PC-3 (cell line): ENCODE data around the gene KRT83. TPM values are rescaled to one million over a fixed set of nuclear protein-coding genes. Genes with fewer than 3 reads are reported as not detected.

Source experiments
- ATAC-seq: fragments of 200-7000 bp; cut with Tn5 transposase; 2 replicates; pipeline ENCODE4 v1.9.1; 2020; ENCODE audit warnings: mild to moderate bottlenecking, moderate library complexity
- BruUV-seq: library from RNA; stranded (reverse); fragments of 400-500 nt; replicated peaks from 2 replicates; lab custom pipeline; 2021; lab: Mats Ljungman, UMichigan
- CTCF ChIA-PET: fragments of 300-600 bp; sonication (Branson Sonifier 250); formaldehyde crosslinking; loops from one replicate; lab custom pipeline; 2022; ENCODE audit warnings: antibody characterized with exemption; lab: Charles Lee
- POLR2A ChIA-PET: fragments of 300-600 bp; sonication (Branson Sonifier 250); formaldehyde crosslinking; loops from one replicate; lab custom pipeline; 2022; ENCODE audit warnings: antibody characterized with exemption; ENCODE audit not compliant: unreplicated experiment; lab: Charles Lee
- DNase-seq: peaks from one replicate; pipeline ENCODE4 v3.0.0-alpha.2; 2015
- H2AFZ ChIP-seq: fragments of 300-600 bp; sonication (generic); 2 replicates; pipeline ENCODE4 v1.6.0; 2016; ENCODE audit warnings: antibody characterized with exemption, low read length
- H3F3A ChIP-seq: fragments of 300-600 bp; sonication (generic); one replicate; pipeline ENCODE4 v1.6.0; 2017; ENCODE audit warnings: antibody characterized with exemption, low read length, control low read depth, mild to moderate bottlenecking; ENCODE audit not compliant: unreplicated experiment
- H3K27ac ChIP-seq: fragments of 300-600 bp; sonication (generic); 2 replicates; pipeline ENCODE4 v1.5.1; 2016; ENCODE audit warnings: mild to moderate bottlenecking, low read length
- H3K27me3 ChIP-seq: fragments of 300-600 bp; sonication (generic); 2 replicates; pipeline ENCODE4 v1.6.1; 2016; ENCODE audit warnings: low read length, mixed read lengths
- H3K36me3 ChIP-seq: fragments of 300-600 bp; sonication (generic); 2 replicates; pipeline ENCODE4 v1.6.1; 2016; ENCODE audit warnings: low read depth, mixed run types, low read length, mixed read lengths
- H3K4me1 ChIP-seq: fragments of 300-600 bp; sonication (generic); 2 replicates; pipeline ENCODE4 v1.5.1; 2016; ENCODE audit warnings: low read length; ENCODE audit not compliant: insufficient read depth
- H3K4me2 ChIP-seq: fragments of 300-600 bp; sonication (generic); 2 replicates; pipeline ENCODE4 v1.6.0; 2016; ENCODE audit warnings: low read length
- H3K4me3 ChIP-seq: fragments of 300-600 bp; sonication (generic); 2 replicates; pipeline ENCODE4 v1.5.1; 2016; ENCODE audit warnings: mild to moderate bottlenecking, low read length, mixed read lengths
- H3K79me2 ChIP-seq: fragments of 300-600 bp; sonication (generic); 2 replicates; pipeline ENCODE4 v1.6.1; 2017; ENCODE audit warnings: low read length, mixed read lengths
- H3K9ac ChIP-seq: fragments of 300-600 bp; sonication (generic); 2 replicates; pipeline ENCODE4 v1.6.0; 2016; ENCODE audit warnings: mild to moderate bottlenecking, low read length
- H3K9me2 ChIP-seq: fragments of 300-600 bp; sonication (generic); replicated peaks from 2 replicates; pipeline ENCODE4 v1.6.1; 2016; ENCODE audit warnings: mixed run types, low read length, mixed read lengths
- H3K9me3 ChIP-seq: fragments of 300-600 bp; sonication (generic); 2 replicates; pipeline ENCODE4 v1.6.1; 2016; ENCODE audit warnings: low read length, mixed read lengths
- H4K20me1 ChIP-seq: fragments of 300-600 bp; sonication (generic); 2 replicates; pipeline ENCODE4 v1.6.1; 2016; ENCODE audit warnings: low read length, mixed read lengths
- EZH2 ChIP-seq: fragments of 300-600 bp; sonication (generic); IDR thresholded peaks from one replicate; pipeline ENCODE4 v1.6.1; 2017; ENCODE audit warnings: antibody characterized with exemption, mild to moderate bottlenecking, low read length; ENCODE audit not compliant: unreplicated experiment
- EZH2phosphoT487 ChIP-seq: fragments of 300-600 bp; sonication (generic); IDR thresholded peaks from 2 replicates; pipeline ENCODE4 v1.6.1; 2018; ENCODE audit warnings: mild to moderate bottlenecking, antibody characterized with exemption, low read length, borderline replicate concordance
- intact Hi-C: fragments of 100-400 bp; cut with micrococcal nuclease; formaldehyde crosslinking; loops from 2 replicates; pipeline ENCODE4 v1.9.0; 2023
- total RNA-seq: library from RNA; depleted of rRNA; stranded (reverse); fragments of >200 nt; gene quantifications from 2 replicates; pipeline ENCODE4 v1.2.3, GENCODE V29; 2014
- TF ChIP-seq, protein P1 (sequence below): fragments of 300-600 bp; sonication (generic); conservative IDR thresholded peaks from 2 replicates; pipeline ENCODE4 v1.5.1; 2017; ENCODE audit warnings: antibody characterized with exemption, low read depth, mild to moderate bottlenecking, low read length

KRT83 gene
- total RNA-seq, 1 experiment from 2014 or later: 0.33 TPM

DNA sequence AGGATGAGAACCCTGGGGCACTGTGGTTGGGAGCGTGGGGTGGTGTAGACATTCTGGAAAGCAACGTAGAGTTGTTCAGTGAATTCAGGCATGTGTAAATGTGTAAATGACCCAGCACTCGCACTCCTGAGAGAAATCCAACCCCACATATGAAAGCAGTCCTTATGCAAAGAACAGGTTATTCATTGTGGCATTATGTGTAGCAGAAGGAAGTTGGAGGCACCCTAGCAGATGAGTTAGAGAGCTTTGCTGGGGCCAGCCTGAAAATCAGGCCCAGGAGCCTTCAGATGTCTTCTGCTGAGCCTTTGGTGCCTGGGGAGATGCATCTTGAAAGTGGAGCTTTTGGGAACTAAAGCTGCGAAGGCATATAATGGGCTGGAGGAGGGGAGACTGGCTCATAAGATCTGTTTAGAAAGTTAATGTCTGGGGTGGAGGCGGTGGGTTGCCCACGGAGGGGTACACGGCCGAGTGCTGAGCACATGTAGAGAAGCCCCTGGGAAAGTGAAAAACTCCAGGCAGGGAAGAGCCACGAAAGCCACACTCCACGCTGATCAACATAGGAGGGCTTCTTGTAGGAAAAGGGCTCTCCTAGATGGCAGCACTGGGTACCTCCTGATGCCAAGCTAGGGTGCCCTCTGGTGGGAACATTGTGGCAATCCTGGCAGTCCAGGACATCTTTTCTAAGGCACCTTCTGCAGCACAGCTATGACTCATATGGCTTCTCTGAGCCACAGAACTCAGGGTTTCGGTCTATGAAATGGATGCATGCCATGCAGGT is 6.0 kb upstream of the KRT83 start:
- Histone ChIP-seq H3K9me3 (no peaks in the 10 kb centered on the region), H3F3A (no peaks in the 10 kb centered on the region), H4K20me1 (no peaks in the 10 kb centered on the region), H3K9me2 (no peaks in the 10 kb centered on the region), H3K27me3 (no peaks in the 10 kb centered on the region), H3K4me2 (peak overlapping the region; percentile 58), H3K79me2 (no peaks in the 10 kb centered on the region), H3K4me3 (no peak overlapping the region), H2AFZ (peak overlapping the region; percentile 63), H3K4me1 (peaks cover 15% of the 10 kb centered on the region), H3K9ac (peak overlapping the region; percentile 38), H3K36me3 (no peaks in the 10 kb centered on the region), H3K27ac (peak overlapping the region; percentile 76)
- ChIA-PET POLR2A (no interaction called here), CTCF (interaction anchor here (0.6 to 1.4 kb wide), 15 partner anchors 17 to 294 kb away, joined by 3 to 8 read pairs (median 3); no protein-coding TSS in a partner anchor)
- BruUV-seq: no TSS peak
- TF ChIP-seq EZH2phosphoT487 (no peak), EZH2 (no peak)
- TF ChIP-seq, protein P1, sequence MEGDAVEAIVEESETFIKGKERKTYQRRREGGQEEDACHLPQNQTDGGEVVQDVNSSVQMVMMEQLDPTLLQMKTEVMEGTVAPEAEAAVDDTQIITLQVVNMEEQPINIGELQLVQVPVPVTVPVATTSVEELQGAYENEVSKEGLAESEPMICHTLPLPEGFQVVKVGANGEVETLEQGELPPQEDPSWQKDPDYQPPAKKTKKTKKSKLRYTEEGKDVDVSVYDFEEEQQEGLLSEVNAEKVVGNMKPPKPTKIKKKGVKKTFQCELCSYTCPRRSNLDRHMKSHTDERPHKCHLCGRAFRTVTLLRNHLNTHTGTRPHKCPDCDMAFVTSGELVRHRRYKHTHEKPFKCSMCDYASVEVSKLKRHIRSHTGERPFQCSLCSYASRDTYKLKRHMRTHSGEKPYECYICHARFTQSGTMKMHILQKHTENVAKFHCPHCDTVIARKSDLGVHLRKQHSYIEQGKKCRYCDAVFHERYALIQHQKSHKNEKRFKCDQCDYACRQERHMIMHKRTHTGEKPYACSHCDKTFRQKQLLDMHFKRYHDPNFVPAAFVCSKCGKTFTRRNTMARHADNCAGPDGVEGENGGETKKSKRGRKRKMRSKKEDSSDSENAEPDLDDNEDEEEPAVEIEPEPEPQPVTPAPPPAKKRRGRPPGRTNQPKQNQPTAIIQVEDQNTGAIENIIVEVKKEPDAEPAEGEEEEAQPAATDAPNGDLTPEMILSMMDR: peak; percentile 99
- peak; percentile 98 for DNase-seq
- intact Hi-C loops: loop anchor here (1.0 to 5.0 kb wide), 3 partner anchors 46 to 170 kb away; no protein-coding TSS in a partner anchor
- peak; percentile 98 for ATAC-seq

DNA sequence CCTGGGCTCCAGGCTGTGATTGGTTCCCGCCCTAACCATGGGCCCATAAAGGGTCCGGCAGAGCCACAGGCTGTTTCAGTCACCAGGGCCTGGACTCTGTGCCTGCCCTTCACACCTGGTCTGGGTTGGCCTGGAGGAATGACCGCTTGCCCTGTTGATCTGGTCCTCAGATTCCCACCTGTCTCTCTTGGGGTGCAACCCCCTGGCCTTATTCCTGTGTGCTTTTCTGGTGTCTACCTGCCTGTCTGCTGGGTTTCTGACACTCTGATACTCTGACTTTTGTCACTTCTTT is 2.9 kb upstream of the KRT83 start:
- Histone ChIP-seq H3K36me3 (no peaks in the 10 kb centered on the region), H2AFZ (no peak overlapping the region), H4K20me1 (no peaks in the 10 kb centered on the region), H3K27ac (no peak overlapping the region), H3F3A (no peaks in the 10 kb centered on the region), H3K9me2 (no peaks in the 10 kb centered on the region), H3K9ac (no peak overlapping the region), H3K4me3 (no peak overlapping the region), H3K4me2 (no peak overlapping the region), H3K79me2 (no peaks in the 10 kb centered on the region), H3K4me1 (peaks cover 15% of the 10 kb centered on the region), H3K27me3 (no peaks in the 10 kb centered on the region), H3K9me3 (no peaks in the 10 kb centered on the region)
- no TSS peak for BruUV-seq
- ChIA-PET POLR2A (no interaction called here), CTCF (no interaction called here)
- intact Hi-C loops: no loop called here
- TF ChIP-seq EZH2phosphoT487 (no peak), EZH2 (no peak)
- TF ChIP-seq, protein P1: no peak
- DNase-seq: no peak
- no peak for ATAC-seq

DNA sequence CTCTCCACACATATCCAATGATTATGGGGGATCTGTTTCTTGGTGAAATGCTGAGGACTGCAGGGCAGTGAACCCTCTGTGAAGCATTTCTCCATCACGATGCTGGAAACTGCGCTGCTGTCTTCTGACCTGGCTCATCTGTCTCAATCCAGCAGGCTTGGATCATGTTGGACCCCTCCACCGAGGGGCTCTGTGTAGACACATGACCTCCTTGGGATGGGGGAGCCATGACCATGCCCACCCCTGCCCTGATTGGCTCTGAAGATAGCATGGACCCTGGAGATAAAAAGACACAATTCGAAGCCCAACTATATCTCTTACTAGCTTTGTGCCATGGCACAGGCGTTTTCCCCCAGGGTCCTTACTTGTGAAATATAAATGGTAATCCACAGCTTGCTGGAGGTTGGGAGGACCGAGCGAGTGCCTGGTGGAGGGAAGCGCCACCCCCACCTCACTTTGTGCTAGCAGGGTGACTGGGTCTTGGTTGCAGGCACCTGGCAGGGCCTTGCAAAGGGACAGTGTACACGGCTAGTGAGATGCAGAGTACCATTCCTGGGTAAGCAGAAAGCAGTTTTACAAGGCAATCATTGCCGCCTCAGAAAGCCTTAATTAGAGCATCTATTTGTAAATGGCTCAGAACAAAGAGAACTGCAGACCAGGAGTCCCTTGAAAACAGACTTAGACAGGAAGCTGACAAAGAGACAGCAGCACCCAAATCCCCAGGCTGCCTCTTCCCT is 2.4 kb upstream of the KRT83 start:
- no TSS peak for BruUV-seq
- H3K9me2 ChIP-seq: no peaks in the 10 kb centered on the region
- no peaks in the 10 kb centered on the region for H3K27me3 ChIP-seq
- no peak overlapping the region for H3K27ac ChIP-seq
- no peak overlapping the region for H3K4me3 ChIP-seq
- H3K9me3 ChIP-seq: no peaks in the 10 kb centered on the region
- ATAC-seq (no peak), DNase-seq (no peak)
- no peak overlapping the region for H3K4me2 ChIP-seq
- ChIA-PET CTCF (no interaction called here), POLR2A (no interaction called here)
- no peaks in the 10 kb centered on the region for H3K36me3 ChIP-seq
- H4K20me1 ChIP-seq: no peaks in the 10 kb centered on the region
- H3F3A ChIP-seq: no peaks in the 10 kb centered on the region
- H3K9ac ChIP-seq: no peak overlapping the region
- intact Hi-C loops: no loop called here
- TF ChIP-seq EZH2phosphoT487 (no peak), EZH2 (no peak)
- TF ChIP-seq, protein P1: no peak
- no peak overlapping the region for H2AFZ ChIP-seq
- no peaks in the 10 kb centered on the region for H3K79me2 ChIP-seq
- H3K4me1 ChIP-seq: peaks cover 15% of the 10 kb centered on the region
